ENCODE measurements around the gene DCUN1D1.

The DCUN1D1 gene

GRCh38 chr3:182973047-182973446 lies 7.3 kb downstream of the DCUN1D1 start:
- no peak for DNase-seq (ENCODE audit: low read depth in 1 of 2, low spot score in 1 of 2)

- no peak for DNase-seq (ENCODE audit: low read depth in 1 of 2, low spot score in 1 of 2)
These were observed 8.0 kb downstream of the DCUN1D1 start for GRCh38 chr3:182972387-182972786.

- no peak for DNase-seq (ENCODE audit: low read depth in 1 of 2, low spot score in 1 of 2)
These were observed 8.7 kb downstream of the DCUN1D1 start for GRCh38 chr3:182971637-182972036.

- no peak for DNase-seq (ENCODE audit: low read depth in 1 of 2, low spot score in 1 of 2)
These were observed 9.4 kb downstream of the DCUN1D1 start for GRCh38 chr3:182970811-182971418.

GRCh38 chr3:182969853-182970252 lies 10.5 kb downstream of the DCUN1D1 start:
- no peak for DNase-seq (ENCODE audit: low read depth in 1 of 2, low spot score in 1 of 2)

GRCh38 chr3:182969277-182969676 lies 11.1 kb downstream of the DCUN1D1 start:
- DNase-seq (ENCODE audit: low read depth in 1 of 2, low spot score in 1 of 2), result no peak

GRCh38 chr3:182967218-182968204 lies 12.8 kb downstream of the DCUN1D1 start:
- no peak for DNase-seq (ENCODE audit: low read depth in 1 of 2, low spot score in 1 of 2)

- DNase-seq (ENCODE audit: low read depth in 1 of 2, low spot score in 1 of 2), result no peak
These were observed 14.4 kb downstream of the DCUN1D1 start for GRCh38 chr3:182965861-182966366.

GRCh38 chr3:182964179-182964578 lies 16.2 kb downstream of the DCUN1D1 start:
- DNase-seq (ENCODE audit: low read depth in 1 of 2, low spot score in 1 of 2), result no peak

GRCh38 chr3:182962166-182962565 lies 18.2 kb downstream of the DCUN1D1 start:
- no peak for DNase-seq (ENCODE audit: low read depth in 1 of 2, low spot score in 1 of 2)

- no peak for DNase-seq (ENCODE audit: low read depth in 1 of 2, low spot score in 1 of 2)
These were observed 20.6 kb downstream of the DCUN1D1 start for GRCh38 chr3:182959474-182960350.

- DNase-seq (ENCODE audit: low read depth in 1 of 2, low spot score in 1 of 2), result no peak
These were observed 22.6 kb downstream of the DCUN1D1 start for GRCh38 chr3:182957676-182958266.

- DNase-seq (ENCODE audit: low read depth in 1 of 2, low spot score in 1 of 2), result no peak
These were observed 23.1 kb downstream of the DCUN1D1 start for GRCh38 chr3:182957226-182957625.

- no peak for DNase-seq (ENCODE audit: low read depth in 1 of 2, low spot score in 1 of 2)
These were observed 25.6 kb downstream of the DCUN1D1 start for GRCh38 chr3:182954553-182955235.

GRCh38 chr3:182949688-182950087 lies 30.6 kb downstream of the DCUN1D1 start:
- no peak for DNase-seq (ENCODE audit: low read depth in 1 of 2, low spot score in 1 of 2)

- DNase-seq (ENCODE audit: low read depth in 1 of 2, low spot score in 1 of 2), result no peak
These were observed 32.0 kb downstream of the DCUN1D1 start for GRCh38 chr3:182948305-182948704.

- no peak for DNase-seq (ENCODE audit: low read depth in 1 of 2, low spot score in 1 of 2)
These were observed 32.5 kb downstream of the DCUN1D1 start for GRCh38 chr3:182947888-182948287.

GRCh38 chr3:182941719-182942118 lies 38.6 kb downstream of the DCUN1D1 start:
- no peak for DNase-seq (ENCODE audit: low read depth in 1 of 2, low spot score in 1 of 2)

- no peak for DNase-seq (ENCODE audit: low read depth in 1 of 2, low spot score in 1 of 2)
These were observed 40.0 kb downstream of the DCUN1D1 start for GRCh38 chr3:182940266-182940808.

Measured in stimulated activated CD4-positive, alpha-beta T cell treated with anti-CD3 and anti-CD28 coated beads, Interleukin-15, amount 100 ng/mL, for 1 hour (primary cell).